Measurements from ENCODE around the gene MED13L.

The MED13L gene

DNA sequence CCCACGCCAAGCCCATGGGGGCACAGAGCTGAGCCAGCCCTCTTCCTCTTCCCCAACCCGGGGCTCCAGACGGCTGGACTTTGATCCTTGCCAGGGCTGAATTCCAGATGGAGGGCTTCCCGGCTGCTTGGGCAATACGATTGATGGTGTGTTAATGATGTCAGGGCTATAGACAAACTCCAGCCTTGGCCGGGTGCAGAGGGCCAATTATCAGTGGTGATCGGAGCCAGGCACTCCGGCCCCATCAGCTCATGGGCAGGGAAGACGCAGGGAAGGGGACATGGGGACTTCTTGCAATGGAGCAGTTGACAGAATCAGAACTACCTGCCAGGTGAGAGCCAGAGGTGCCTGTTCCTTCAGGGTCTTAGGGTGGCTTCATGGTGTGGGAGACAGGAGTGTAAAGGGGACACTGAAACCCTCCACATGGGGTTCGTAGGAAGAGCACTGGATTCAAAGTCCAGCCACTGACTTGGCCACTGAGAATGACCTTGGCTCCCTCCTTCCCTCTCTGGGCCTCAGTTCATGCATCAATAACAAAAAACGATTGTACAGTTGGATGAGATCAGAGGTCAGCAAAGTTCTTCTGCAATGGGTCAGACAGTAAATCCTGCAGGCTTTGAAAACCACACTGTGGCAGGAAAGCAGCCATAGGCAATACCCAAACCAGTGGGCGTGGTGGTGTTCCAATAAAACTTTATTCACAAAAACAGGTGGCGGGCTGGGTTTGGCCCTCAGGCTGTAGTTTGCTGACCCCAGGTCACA lies 333.7 kb downstream of the MED13L start:
- no peak for DNase-seq (ENCODE audit: low read depth)

DNA sequence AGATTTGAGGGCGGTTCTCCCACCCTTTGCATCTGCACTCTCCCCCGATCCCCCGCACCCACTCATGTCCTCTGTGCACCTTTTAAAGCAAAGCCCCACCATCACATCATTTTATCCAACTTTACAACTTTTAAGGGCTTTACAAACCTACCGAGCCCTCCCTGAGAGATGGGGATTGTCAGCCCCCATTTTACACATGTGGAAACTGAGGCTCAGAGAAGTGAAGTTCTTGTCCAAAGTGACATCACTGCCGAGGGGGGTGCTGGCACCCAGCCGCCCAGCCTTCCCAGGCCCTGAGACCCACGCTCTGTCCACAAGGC lies 334.2 kb downstream of the MED13L start:
- no peak for DNase-seq (ENCODE audit: low read depth)

DNA sequence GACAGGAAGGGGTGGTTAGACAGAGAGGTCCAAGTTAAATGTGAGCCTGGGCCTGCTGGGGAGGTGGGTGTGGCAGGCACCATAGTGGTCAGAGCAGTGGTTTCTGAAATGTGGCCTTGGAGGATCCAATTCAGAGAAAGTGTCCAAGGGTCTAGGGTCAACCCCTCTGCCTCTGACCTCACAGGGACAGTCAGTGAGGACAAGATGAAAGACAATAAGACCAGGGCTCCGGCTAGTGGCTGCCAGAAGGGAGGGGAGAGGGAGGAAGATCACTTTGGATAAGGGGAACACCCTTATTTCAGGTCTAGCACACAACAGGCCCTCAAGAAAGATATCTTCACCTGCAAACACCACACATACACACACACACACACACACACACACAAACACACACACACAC lies 335.1 kb downstream of the MED13L start:
- DNase-seq (ENCODE audit: low read depth): no peak

DNA sequence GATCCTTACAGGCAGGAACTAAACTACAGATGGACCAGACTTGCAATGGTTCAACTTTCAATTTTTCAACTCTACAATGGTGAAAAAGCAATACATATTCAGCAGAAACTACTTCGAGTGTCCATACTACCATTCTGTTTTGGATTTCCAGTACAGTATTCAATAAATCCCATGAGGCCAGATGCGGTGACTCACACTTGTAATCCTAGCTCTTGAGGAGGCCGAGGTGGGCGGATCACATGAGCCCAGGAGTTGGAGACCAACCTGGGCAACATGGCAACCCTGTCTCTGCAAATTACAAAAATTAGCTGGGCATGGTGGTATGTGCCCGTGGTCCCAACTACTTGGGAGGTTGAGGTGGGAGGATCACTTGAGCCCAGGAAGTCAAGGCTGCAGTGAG lies 336.1 kb downstream of the MED13L start:
- DNase-seq (ENCODE audit: low read depth): peak; percentile 51

- no peak for DNase-seq (ENCODE audit: low read depth)
Measured at GRCh38 chr12:115938794-115939377, 338.6 kb downstream of the MED13L start.

DNA sequence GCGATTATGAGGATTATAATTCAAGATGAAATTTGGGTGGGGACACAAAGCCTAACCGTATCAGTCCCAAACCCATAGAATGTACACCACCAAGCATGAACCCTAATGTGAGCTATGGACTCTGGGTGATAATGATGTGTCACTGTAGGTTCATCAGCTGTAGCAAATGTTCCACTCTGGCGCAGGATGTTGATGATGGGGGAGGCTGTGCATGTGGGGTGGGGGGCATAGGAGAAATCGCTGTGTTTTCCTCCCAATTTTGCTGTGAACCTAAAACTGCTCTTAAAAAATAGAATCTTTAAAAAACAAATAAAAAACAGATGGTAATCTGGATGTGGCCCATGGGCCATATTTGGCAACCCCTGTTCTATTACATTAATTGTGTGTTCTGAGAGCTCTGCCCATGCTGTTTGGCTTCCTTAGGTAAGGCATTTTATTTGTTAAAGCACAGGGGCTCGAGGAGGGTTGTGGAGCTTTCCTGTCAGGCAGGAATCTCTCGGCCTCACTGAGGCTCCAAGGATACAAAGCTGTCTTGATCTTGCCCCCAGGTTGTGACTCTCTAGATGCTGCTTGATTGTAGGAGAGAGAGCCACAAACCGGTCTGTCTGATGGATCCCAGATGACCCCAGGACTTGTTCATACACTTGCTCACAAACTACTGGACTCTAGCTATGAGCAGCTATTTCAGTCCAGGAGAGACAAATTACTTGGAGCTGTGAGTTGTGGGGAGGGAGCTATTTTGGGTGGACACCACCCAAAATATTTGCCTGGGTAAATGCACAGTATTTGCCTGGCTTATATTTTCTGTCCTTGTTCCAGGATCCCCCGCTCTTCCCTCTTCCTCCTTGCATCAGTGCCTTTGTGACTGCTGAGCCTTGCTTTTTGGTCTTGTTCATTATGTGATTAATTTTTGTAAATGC lies 340.2 kb downstream of the MED13L start:
- no peak for DNase-seq (ENCODE audit: low read depth)

- no peak for DNase-seq (ENCODE audit: low read depth)
Measured at GRCh38 chr12:115934877-115935276, 342.6 kb downstream of the MED13L start.

- DNase-seq (ENCODE audit: low read depth): no peak
Measured at GRCh38 chr12:115934046-115934445, 343.4 kb downstream of the MED13L start.

DNA sequence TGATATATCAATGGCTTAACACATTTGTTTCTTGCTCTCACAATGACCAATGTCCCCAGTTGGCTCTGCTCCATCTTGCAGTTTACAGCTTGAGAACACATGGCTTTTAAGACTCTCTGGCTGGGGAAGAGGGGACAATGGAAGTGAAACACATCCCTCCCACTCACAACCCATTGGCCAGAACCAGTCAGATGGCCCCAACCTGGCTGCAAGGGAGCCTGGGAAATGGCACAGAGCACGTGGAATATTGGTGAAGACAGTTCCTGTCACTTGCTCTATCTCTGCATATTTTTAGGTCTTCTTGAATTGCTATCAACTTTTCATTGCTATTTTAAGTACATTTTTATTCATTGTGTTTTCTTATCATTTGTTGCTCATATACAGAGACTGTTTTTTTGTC lies 345.4 kb downstream of the MED13L start:
- no peak for DNase-seq (ENCODE audit: low read depth)

GRCh38 chr12:115930336-115930735 lies 347.2 kb downstream of the MED13L start:
- no peak for DNase-seq (ENCODE audit: low read depth)

DNA sequence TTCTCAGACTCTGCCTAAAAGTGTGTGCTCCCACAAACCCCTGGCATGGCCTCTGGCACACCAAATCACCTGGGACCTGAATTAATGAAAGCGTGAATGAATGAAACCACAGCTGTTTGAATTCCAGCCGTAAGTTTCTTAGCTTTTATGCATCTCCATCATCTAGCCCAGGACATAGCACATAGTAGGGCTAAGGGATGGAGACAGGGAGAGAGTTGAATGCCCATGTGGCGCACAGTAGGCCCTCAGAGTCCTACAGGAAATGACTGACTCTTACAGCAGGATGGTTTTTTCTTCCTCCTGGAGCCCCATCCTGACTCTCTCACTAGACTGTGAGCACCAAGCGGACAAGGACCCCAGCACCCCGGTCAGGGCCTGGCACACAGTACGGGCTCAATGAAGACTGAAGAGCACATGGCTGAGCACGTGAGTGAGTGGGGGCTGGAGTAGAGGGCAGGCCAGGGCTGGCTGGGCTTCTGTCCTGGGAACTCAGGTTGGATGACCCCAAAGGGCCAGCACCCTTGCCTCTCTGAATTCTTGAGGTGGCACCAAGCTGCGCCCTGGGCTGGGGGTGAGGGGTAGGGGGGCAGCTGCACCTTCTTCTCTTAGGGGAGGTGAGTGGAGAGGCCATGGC lies 351.3 kb downstream of the MED13L start:
- no peak for DNase-seq (ENCODE audit: low read depth)

- DNase-seq (ENCODE audit: low read depth): no peak
Measured at GRCh38 chr12:115923851-115924250, 353.6 kb downstream of the MED13L start.

DNA sequence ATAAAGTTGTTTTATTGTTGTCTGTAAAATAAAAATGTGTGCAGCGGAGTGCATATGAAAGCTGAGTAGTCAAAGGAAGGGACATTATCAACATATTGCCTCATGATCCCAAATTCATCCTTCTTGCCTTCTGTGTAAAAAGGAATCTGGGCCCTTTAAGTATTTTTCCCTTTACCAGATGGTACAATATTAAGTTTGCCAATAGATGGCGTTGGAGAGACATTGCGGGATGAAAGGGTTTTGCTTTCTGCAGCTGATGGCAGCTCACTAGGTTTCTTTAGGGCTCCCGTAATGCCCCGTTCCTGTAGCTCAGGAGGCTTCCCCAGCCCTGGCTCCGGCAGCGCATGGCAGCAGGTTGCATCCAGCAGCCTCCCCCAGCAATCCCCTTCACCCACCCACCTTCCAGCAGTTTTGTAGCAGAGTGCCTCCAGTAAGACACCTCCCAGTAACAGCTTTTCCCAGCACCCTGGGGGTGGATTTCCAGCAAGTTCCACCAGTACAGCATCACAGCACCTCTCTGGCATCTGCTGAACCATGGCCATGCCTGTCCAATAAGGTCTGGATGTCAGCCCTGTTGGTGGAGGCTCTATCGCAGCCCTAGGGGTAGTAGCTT lies 354.4 kb downstream of the MED13L start:
- DNase-seq (ENCODE audit: low read depth): no peak

DNA sequence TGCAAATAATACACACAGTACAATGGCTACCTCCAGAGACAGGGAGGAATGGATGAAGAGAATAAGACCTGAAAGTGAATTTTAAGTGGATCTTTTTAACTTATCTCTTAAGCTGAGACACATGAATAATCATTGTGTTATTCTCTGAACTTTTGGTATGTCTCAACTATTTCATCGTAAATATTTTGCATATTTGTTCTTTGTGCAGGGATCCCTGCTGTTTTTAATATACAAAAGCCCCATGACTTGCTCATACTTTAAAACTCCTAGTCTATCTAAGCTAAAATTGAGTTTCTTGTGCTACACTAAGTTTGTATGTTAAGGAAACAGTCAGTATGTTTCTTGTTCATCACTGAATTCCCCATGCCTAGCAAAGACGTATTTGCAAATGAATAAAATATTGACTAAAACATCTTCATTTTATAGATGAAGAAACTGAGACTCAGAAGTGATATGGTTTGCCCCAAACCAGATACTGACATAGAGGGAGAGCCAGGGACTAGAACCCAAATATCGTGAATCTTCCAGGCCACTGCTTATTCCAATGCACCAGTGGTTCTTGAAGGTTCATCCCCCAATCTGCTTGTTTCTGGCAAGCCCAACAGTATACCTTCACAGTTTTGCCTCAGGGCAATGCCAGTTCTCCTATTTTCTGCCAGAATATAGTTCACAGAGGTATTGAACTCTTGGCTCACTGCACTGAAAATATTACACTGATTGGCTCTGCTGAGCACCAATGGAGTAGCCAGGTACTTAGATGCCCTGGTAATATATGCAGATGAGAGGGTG lies 356.9 kb downstream of the MED13L start:
- peak; percentile 20 for DNase-seq (ENCODE audit: low read depth)

- DNase-seq (ENCODE audit: low read depth): no peak
Measured at GRCh38 chr12:115918763-115919162, 358.7 kb downstream of the MED13L start.

GRCh38 chr12:115916910-115917668 lies 360.4 kb downstream of the MED13L start:
- no peak for DNase-seq (ENCODE audit: low read depth)

- no peak for DNase-seq (ENCODE audit: low read depth)
Measured at GRCh38 chr12:115914122-115914521, 363.4 kb downstream of the MED13L start.

GRCh38 chr12:115912440-115912839 lies 365.1 kb downstream of the MED13L start:
- DNase-seq (ENCODE audit: low read depth): no peak

GRCh38 chr12:115911360-115911759 lies 366.1 kb downstream of the MED13L start:
- DNase-seq (ENCODE audit: low read depth): no peak

DNA sequence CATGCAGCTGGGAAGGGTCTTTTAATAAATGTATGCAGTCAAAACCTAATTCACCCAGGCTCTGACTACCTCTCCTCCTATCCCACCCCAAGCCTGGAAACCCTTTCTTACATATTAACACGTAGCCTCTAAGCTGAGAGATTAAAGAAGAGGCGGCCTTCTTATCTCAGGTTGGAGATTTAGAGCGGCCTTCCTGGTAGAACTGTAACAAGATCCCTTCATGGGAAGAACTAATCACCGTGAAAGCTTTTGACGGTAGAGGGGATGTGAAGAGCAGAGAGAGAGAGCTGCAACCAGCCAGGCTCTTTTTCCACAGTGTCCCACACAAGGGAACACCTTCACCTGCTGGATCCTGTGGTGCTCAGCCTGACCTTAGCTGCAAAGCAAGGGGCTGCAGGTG lies 367.4 kb downstream of the MED13L start:
- DNase-seq (ENCODE audit: low read depth): no peak

Measured in amniotic epithelial cell (primary cell).